HepG2 (cell line): ENCODE results near the gene NSMCE4A. TPM values are rescaled to one million over a fixed set of nuclear protein-coding genes. Genes with fewer than 3 reads are reported as not detected.
A peak's percentile ranks its signal among the peaks of the same experiment; 100 is the strongest.
"Not testable (repeated sequence)": the region's sequence is repeated elsewhere in the genome, so short reads cannot be mapped to it uniquely, and the experiment has no call there.

Source experiments
- ATAC-seq: fragments of 200-7000 bp; cut with Tn5 transposase; 3 replicates; pipeline ENCODE4 v1.9.1; 2020; ENCODE audit warnings: mild to moderate bottlenecking, moderate library complexity
- BruUV-seq: library from RNA; stranded (reverse); fragments of 400-500 nt; replicated peaks from 2 replicates; lab custom pipeline; 2021; lab: Mats Ljungman, UMichigan
- CTCF ChIA-PET: fragments of 300-600 bp; formaldehyde crosslinking; extraction: SDS; loops from one replicate; lab custom pipeline; 2021; ENCODE audit warnings: low total read pairs, inconsistent platforms, low intra/inter-chr PET ratio; lab: Yijun Ruan, JAX
- POLR2A ChIA-PET: fragments of 350-600 bp; sonication (Branson Sonifier 250); formaldehyde crosslinking; loops from one replicate; lab custom pipeline; 2020; ENCODE audit warnings: antibody characterized with exemption, inconsistent platforms; lab: Yijun Ruan, JAX
- DNase-seq: peaks from one replicate; pipeline ENCODE4 v3.0.0-alpha.2; 2015; ENCODE audit warnings: low spot score
- FAIRE-seq: peaks from 3 replicates; lab custom pipeline; 2011; peaks lifted over from hg19 to GRCh38; lab: Jason Lieb, UNC
- H2AFZ ChIP-seq: one replicate; pipeline ENCODE4 v1.6.1; 2011; ENCODE audit warnings: low read length, inconsistent platforms
- H3K27ac ChIP-seq: fragments of 300-600 bp; 3 replicates; pipeline ENCODE4 v1.8.0; 2011; ENCODE audit warnings: mixed run types, mild to moderate bottlenecking, mixed read lengths, low read length, inconsistent platforms; ENCODE audit not compliant: insufficient read depth; ENCODE audit errors: extremely low read length
- H3K27me3 ChIP-seq, 2 experiments: fragments of 200-600 bp in 1 of 2; 2 replicates in 1 of 2; 3 replicates in 1 of 2; pipeline versions ENCODE4 v1.6.0 to v1.8.0; 2011; ENCODE audit warnings: low read length in 2 of 2, mild to moderate bottlenecking in 2 of 2, moderate library complexity in 2 of 2, inconsistent platforms in 1 of 2; ENCODE audit not compliant: insufficient read depth in 2 of 2, control insufficient read depth in 1 of 2
- H3K36me3 ChIP-seq, 2 experiments: fragments of 200-600 bp in 1 of 2; replicated peaks in 1 of 2; 2 replicates in 1 of 2; 3 replicates in 1 of 2; pipeline versions ENCODE4 v1.5.1 to v1.8.0; 2011; ENCODE audit warnings: low read length in 2 of 2, inconsistent platforms in 1 of 2; ENCODE audit not compliant: insufficient read depth in 2 of 2, control insufficient read depth in 1 of 2
- H3K4me1 ChIP-seq: 2 replicates; pipeline ENCODE4 v1.5.1; 2012; ENCODE audit warnings: low read length, inconsistent platforms; ENCODE audit not compliant: insufficient read depth
- H3K4me2 ChIP-seq: 2 replicates; pipeline ENCODE4 v1.6.0; 2011; ENCODE audit warnings: low read depth, low read length, inconsistent platforms
- H3K4me3 ChIP-seq, 3 experiments: fragments of 200-600 bp in 1 of 3; sonication (generic), shearing (Covaris generic) in 1 of 3; replicated peaks in 1 of 3; 2 replicates each; pipeline ENCODE4 v1.5.1; 2011 to 2016; ENCODE audit warnings: low read length in 3 of 3, inconsistent platforms in 2 of 3, low read depth in 2 of 3, mild to moderate bottlenecking in 2 of 3, control low read depth in 1 of 3, mixed read lengths in 1 of 3; ENCODE audit not compliant: insufficient read depth in 1 of 3
- H3K79me2 ChIP-seq: one replicate; pipeline ENCODE4 v1.6.1; 2011; ENCODE audit warnings: low read length, inconsistent platforms; ENCODE audit not compliant: insufficient read depth
- H3K9ac ChIP-seq: 2 replicates; pipeline ENCODE4 v1.6.0; 2011; ENCODE audit warnings: mild to moderate bottlenecking, low read depth, low read length, inconsistent platforms; ENCODE audit not compliant: insufficient read depth
- H3K9me3 ChIP-seq: 2 replicates; pipeline ENCODE4 v1.5.1; 2012; ENCODE audit warnings: mild to moderate bottlenecking, low read length
- H4K20me1 ChIP-seq: 2 replicates; pipeline ENCODE4 v1.6.0; 2011; ENCODE audit warnings: inconsistent platforms, mild to moderate bottlenecking, low read length, moderate library complexity; ENCODE audit not compliant: insufficient read depth
- DNMT1 ChIP-seq: sonication (generic); formaldehyde crosslinking; IDR thresholded peaks from 2 replicates; pipeline ENCODE4 v1.5.1; 2020; ENCODE audit warnings: mild to moderate bottlenecking, missing genetic modification reagents
- MLXIP ChIP-seq: sonication (generic); formaldehyde crosslinking; IDR thresholded peaks from 2 replicates; pipeline ENCODE4 v1.9.0; 2021; ENCODE audit warnings: missing genetic modification reagents, borderline replicate concordance
- NFYB ChIP-seq: sonication (generic); formaldehyde crosslinking; IDR thresholded peaks from 2 replicates; pipeline ENCODE4 v1.4.0; 2020; ENCODE audit warnings: missing genetic modification reagents
- NFYC ChIP-seq: IDR thresholded peaks from 2 replicates; pipeline ENCODE4 v1.6.1; 2016; ENCODE audit warnings: missing genetic modification reagents, missing compliant biosample characterization
- SOX6 ChIP-seq, 2 experiments: fragments of 450-650 bp in 1 of 2; sonication (generic) in 1 of 2; formaldehyde crosslinking in 1 of 2; IDR thresholded peaks; 2 replicates each; pipeline versions ENCODE4 v1.4.0 to v1.6.1; 2017 to 2020; ENCODE audit warnings: antibody characterized with exemption in 1 of 2, mild to moderate bottlenecking in 1 of 2, missing genetic modification reagents in 1 of 2
- SP140L ChIP-seq: sonication (generic); formaldehyde crosslinking; IDR thresholded peaks from 2 replicates; pipeline ENCODE4 v1.4.0; 2020; ENCODE audit warnings: missing genetic modification reagents, borderline replicate concordance
- ZBTB7A ChIP-seq: sonication (generic); formaldehyde crosslinking; IDR thresholded peaks from 2 replicates; pipeline ENCODE4 v1.8.0; 2022; ENCODE audit warnings: mild to moderate bottlenecking, missing genetic modification reagents
- ZNF761 ChIP-seq: sonication (generic); formaldehyde crosslinking; conservative IDR thresholded peaks from 2 replicates; pipeline ENCODE4 v1.4.0; 2020; ENCODE audit warnings: mild to moderate bottlenecking, missing genetic modification reagents
- WGBS: methylation state at CpG from one replicate; pipeline ENCODE4 v1.1.6; 2017; ENCODE audit warnings: low lambda C conversion rate; 5-methylcytosine and 5-hydroxymethylcytosine counted together
- in situ Hi-C: cut with HindIII; loops from 2 replicates; pipeline ENCODE4 v1.10.0; 2017; ENCODE audit warnings: low pct_unique_long_range_greater_than_20kb; ENCODE audit not compliant: extremely low pct_ligation_motif_present
- intact Hi-C: fragments of 100-400 bp; cut with micrococcal nuclease; formaldehyde crosslinking; loops from one replicate; pipeline ENCODE4 v1.10.0; 2022; ENCODE audit not compliant: unreplicated experiment
- polyA plus RNA-seq, 8 experiments: library from polyadenylated mRNA; depleted of rRNA in 3 of 8; stranded (reverse) in 7 of 8; unstranded in 1 of 8; fragments of >200 nt; fragmentation: Illumina TruSeq in 4 of 8; extraction: Trizol in 4 of 8; gene quantifications; 2 replicates each; pipeline versions ENCODE4 v1.2.1 to v1.2.3, GENCODE V29; 2011 to 2016; ENCODE audit warnings: low read depth in 4 of 8, missing spikeins in 1 of 8, mixed read lengths in 1 of 8; ENCODE audit not compliant: insufficient read depth in 1 of 8
- total RNA-seq, 5 experiments: library from RNA; depleted of rRNA; stranded (reverse); fragments of >200 nt; fragmentation: Illumina TruSeq; extraction: Trizol; gene quantifications; 2 replicates each; pipeline ENCODE4 v1.2.3, GENCODE V29; 2016; ENCODE audit warnings: low read depth in 1 of 5

The NSMCE4A gene
- total and polyA plus RNA-seq, 2 of the 13 experiments (the other 11 are each of a cell fraction or from before 2014, with no cell fraction given) = 61.1 to 91.6 TPM

GRCh38 chr10:121918800-121919199 lies 56.2 kb downstream of the NSMCE4A start:
- H4K20me1 ChIP-seq, H3K4me3 ChIP-seq, CTCF ChIA-PET, H3K27ac ChIP-seq, BruUV-seq, H3K27me3 ChIP-seq, H3K9me3 ChIP-seq, H3K4me2 ChIP-seq, in situ Hi-C loops, ATAC-seq, H3K9ac ChIP-seq, intact Hi-C loops, DNase-seq, H2AFZ ChIP-seq, FAIRE-seq: not testable (repeated sequence)
- WGBS = 96% methylated on average over 7 of the region's 7 CpGs
- peaks cover 30% of the 10 kb centered on the region for H3K79me2 ChIP-seq
- peaks cover 38% of the 10 kb centered on the region for H3K4me1 ChIP-seq
- TF ChIP-seq NFYC (CRISPR knock-in tag) (peak; percentile 34; the same call in 1 of the 2 replicates), NFYB (CRISPR knock-in tag) (peak; percentile 42; the same call in 1 of the 2 replicates)
- peaks cover 9 to 36% of the 10 kb centered on the region in 2 experiments for H3K36me3 ChIP-seq
- POLR2A ChIA-PET = interaction anchor here (1.4 kb wide), 1 partner anchor 8 kb away, joined by 3 read pairs; no protein-coding TSS in a partner anchor

- no peak for FAIRE-seq
- 80% methylated on average over 6 of the region's 6 CpGs for WGBS
- no peak for DNase-seq
- no peak for TF ChIP-seq ZNF761 (CRISPR knock-in tag)
- no peak for TF ChIP-seq SP140L (CRISPR knock-in tag)
- TF ChIP-seq ZBTB7A (CRISPR knock-in tag) = no peak
- no peak for TF ChIP-seq DNMT1
- no peak for TF ChIP-seq SOX6 (IDR thresholded peaks at IDR 0.05)
- no peak for TF ChIP-seq SOX6 (CRISPR knock-in tag; IDR thresholded peaks at IDR 0.05)
- no peak for TF ChIP-seq MLXIP (CRISPR knock-in tag)
- no peak overlapping the region for H3K27ac ChIP-seq
- no TSS peak for BruUV-seq
- H3K9ac ChIP-seq = no peak overlapping the region
- ATAC-seq = no peak
- no peak overlapping the region for H3K4me2 ChIP-seq
- H3K4me1 ChIP-seq = peaks cover 40% of the 10 kb centered on the region
- no peaks in the 10 kb centered on the region for H3K9me3 ChIP-seq
- peaks cover 12 to 32% of the 10 kb centered on the region in 2 experiments for H3K36me3 ChIP-seq
- H4K20me1 ChIP-seq = no peaks in the 10 kb centered on the region
- in situ Hi-C loops (no loop called here), intact Hi-C loops (no loop called here)
- H3K79me2 ChIP-seq = peaks cover 8% of the 10 kb centered on the region
- no peak overlapping the region for H3K4me3 ChIP-seq
- no peaks in the 10 kb centered on the region for H3K27me3 ChIP-seq
- ChIA-PET POLR2A (no interaction called here), CTCF (no interaction called here)
- H2AFZ ChIP-seq = no peak overlapping the region
These were observed 60.4 kb downstream of the NSMCE4A start for GRCh38 chr10:121914661-121915060.
